Cardiac septum (tissue), 1 donor: ENCODE measurements around the gene GVQW3. TPM values are rescaled to one million over a fixed set of nuclear protein-coding genes. Genes with fewer than 3 reads are reported as not detected.

Source experiments
- DNase-seq: peaks from one replicate; pipeline ENCODE4 v3.0.0-alpha.2; 2020; ENCODE audit warnings: low spot score
- intact Hi-C: fragments of 100-400 bp; cut with DNase I; formaldehyde crosslinking; loops from one replicate; pipeline ENCODE4 v1.14.0; 2022
- long read RNA-seq: library from polyadenylated mRNA; unstranded; transcript quantifications from one replicate; pipeline ENCODE4 v2.0.0, GENCODE V29; 2021
- total RNA-seq: library from RNA; stranded (reverse); fragmentation: NEBNext Ultra II Directional; extraction: Animal tissue kit (Norgen Biotek cat#: 25700); gene quantifications from one replicate; pipeline ENCODE4 v1.2.1, GENCODE V29; 2021
- donor health status: DM: no; HTN: no; CAD: no.

The GVQW3 gene
- total RNA-seq: 0.97 TPM
- long read RNA-seq, partial matches to known transcripts: 1 of 1 reads
- long read RNA-seq, other reads (novel, unspliced or antisense): 0 of 1 reads

DNA sequence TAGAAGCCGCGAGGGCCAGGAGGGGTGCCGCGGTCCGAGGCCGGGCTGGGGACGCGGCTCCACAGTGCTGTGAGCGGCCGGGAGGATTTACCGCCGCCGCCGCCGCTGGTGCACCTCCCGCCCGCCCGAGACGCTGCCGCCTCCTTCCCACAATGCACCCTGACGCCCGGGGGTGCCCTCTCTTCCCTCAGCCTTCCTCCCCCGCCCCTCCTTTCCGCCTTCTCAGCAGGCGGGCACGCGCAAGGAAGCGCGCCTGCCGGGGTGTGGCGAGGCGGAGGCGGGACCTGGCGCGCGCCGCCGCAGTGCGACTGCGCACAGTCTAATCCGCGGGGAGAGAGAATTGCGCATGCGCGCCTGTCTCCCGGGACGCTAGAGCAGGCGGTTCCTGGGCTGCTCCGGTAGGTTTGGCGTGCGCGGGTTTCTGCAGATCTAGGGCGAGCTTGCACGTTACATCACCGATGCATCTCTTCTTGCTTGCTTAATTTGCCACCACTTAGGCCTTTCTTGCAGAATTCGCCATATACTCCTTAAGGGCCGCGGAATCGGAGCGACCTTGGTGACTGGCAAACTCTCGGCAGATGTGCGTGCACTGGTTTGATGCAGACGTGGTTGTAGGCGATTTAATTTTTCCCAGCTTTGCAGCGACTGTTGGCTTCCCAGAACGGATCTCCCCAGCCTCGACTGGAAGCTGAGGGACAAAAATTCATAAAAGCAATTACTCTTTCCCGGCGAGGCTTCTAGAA lies at the start of gene GVQW3, which contains the start of gene THAP12:
Gene GVQW3 (plus strand): TSS at position 347 of the 743 bp plus-strand sequence. CDS start 506 bp downstream, outside the sequence.
Gene THAP12 (minus strand): TSS at position 156 of the 743 bp plus-strand sequence. CDS start 296 bp downstream, outside the sequence.
- intact Hi-C loops: loop anchor here (1.0 to 5.0 kb wide), 3 partner anchors 63 to 174 kb away; partner anchors contain the start of gene WNT11
- DNase-seq: peak; percentile 99

DNA sequence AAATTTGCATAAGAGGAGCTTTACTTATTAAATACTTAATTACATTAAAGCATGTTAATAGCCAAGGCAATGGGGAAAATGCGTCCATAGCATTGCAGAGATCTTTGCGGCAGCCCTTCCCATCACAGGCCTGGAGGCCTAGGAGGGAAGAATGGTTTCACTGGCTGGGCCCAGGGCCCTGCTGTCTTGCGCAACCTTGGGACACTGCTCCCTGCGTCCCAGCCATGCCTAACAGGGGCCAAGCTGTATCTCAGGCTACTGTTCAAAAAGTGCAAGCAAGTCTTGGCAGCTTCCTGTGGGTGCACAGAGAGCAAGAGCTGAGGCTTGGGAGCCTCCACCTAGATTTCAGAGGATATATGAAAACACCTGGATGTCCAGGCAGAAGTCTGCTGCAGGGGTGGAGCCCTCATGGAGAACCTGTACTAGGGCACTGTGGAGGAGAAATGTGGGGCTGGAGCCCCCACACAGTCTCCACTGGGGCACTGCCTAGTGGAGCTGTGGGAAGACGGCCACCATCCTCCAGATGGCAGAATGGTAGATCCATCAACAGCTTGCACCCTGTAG lies 46.2 kb upstream of the GVQW3 start:
- intact Hi-C loops: no loop called here
- DNase-seq: no peak

DNA sequence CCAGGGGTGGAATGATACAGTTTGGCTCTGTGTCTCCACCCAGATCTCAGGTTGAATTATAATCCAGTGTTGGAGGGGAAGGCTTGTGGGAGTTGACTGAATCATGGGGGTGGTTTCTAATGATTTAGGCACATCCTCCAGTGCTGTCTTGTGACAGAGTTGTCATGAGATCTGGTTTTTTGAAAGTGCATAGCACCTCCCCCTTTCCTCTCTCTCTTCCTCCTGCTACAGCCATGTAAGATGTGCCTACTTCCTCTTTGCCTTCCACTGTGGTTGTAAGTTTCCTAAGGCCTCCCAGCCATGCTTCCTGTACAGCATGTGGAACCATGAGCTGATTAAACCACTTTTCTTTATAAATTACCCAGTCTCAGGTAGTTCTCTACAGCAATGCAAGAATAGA lies 45.3 kb upstream of the GVQW3 start:
- intact Hi-C loops: no loop called here
- DNase-seq: no peak

GRCh38 chr11:76336597-76336996 lies 44.5 kb upstream of the GVQW3 start:
- DNase-seq: no peak
- intact Hi-C loops: no loop called here

DNA sequence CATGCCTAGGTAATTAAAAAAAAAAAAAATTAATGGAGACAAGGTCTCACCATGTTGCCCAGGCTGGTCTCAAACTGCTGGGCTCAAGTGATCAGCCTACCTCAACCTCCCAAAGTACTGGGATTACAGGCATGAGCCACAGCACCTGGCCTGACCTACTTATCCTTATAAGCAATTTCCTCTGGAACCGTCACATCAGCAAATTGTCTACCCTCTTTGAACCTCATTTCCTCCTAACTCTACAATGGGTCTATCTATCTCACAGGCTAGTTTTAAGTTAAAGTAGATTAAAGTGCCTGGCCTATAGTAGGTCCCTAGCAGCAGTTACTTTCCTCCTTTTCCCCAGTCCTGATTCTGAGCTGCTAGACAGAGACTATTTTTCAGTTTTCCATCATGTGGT lies 43.7 kb upstream of the GVQW3 start:
- intact Hi-C loops: no loop called here
- DNase-seq: no peak

DNA sequence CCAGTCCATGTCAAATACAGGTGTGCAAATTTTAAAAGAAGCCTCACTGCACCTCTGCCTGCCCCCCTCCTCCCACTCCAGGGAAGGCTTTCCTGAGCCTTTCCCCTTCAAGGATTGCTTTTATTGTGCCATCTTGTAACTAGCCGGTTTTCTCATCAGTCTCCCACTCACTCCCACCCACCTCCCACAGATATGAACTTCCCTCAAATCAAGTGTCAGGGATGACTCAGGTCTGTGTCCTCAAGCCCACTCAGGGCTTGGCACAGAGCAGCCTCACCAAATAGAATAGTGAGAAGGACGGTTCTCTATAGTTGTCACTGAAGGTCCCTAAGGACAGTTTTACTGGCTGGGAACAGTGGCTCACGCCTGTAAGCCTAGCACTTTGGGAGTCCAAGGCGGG lies 43.2 kb upstream of the GVQW3 start:
- intact Hi-C loops: no loop called here
- no peak for DNase-seq

- DNase-seq: peak; percentile 80
- intact Hi-C loops: no loop called here
Observed at GRCh38 chr11:76339221-76339620, 41.9 kb upstream of the GVQW3 start.

DNA sequence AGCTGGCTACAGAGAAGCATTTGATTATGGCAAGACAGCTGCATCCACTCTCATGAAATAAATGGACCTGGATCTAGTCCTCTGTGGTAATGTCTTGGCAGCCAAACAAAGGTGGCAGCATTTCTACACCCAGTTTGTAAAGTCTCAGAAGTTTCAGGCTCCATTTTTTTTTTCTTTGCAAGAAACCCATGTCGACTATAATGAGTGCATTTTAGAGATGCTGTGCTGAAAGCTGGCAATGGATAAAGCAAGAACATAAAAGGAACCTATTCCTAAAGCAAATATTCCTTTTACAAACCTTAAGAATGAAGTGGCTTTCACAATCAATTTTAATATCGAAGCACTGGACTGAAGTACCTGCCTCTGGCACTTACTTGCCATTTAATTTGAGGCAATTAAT lies 33.7 kb upstream of the GVQW3 start:
- no peak for DNase-seq
- intact Hi-C loops: no loop called here

DNA sequence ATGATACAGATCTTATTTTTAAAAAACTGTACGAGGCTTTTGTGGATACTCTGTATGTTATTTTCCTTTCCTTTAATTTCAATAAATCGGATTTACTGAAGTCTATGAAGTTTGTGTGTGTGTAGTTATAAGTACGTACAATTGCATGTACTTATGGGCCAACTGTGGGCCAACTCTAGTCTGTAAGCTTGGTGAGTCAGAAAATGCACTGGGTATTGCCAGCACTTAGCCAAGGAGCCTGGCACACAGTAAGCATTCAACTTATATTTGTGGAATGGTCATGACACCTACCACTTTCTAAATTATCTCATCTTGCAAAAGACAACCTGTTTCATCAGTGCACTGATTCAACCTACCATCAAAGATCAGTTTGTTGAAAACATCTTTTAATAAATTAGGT lies 32.8 kb upstream of the GVQW3 start:
- DNase-seq: no peak
- intact Hi-C loops: no loop called here

GRCh38 chr11:76355172-76355571 lies 26.0 kb upstream of the GVQW3 start:
- intact Hi-C loops: no loop called here
- no peak for DNase-seq

DNA sequence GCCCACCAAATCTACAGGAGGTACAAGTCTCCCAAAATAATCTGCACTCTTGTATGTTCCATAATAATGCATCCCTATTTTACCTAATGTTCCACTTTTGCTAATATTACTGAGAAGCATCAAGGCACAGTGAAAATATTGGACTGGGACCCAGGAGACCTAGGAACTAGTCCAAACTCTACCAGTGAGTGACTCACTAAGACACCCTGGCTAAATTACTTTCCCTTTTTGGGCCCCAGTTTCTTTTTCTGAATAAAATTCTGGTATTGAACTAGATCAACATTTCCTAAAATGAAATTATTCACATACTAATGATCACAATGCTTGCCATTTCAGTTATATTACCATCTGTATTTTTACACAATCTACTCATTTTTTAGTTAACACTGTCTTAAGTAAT lies 19.7 kb upstream of the GVQW3 start:
- intact Hi-C loops: no loop called here

DNA sequence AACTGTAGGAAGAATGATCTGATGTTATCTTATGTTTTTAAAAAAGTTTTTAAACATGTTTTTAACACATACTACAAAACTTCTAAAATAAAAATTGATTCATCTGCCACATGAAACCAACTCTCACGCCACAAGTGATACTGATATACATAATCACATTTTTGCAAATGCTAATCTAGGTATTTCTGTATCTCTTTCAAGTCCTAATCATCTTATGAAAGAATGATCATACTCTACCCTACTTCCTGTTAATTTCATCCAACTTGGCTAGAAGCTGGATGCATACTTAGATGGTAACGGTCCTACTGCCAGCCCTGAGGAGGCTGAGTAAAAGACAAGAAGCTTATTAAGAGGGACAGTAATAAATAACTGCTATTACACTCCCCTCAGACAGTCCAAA lies 19.3 kb upstream of the GVQW3 start:
- DNase-seq: no peak
- intact Hi-C loops: no loop called here

More for the DNA sequence above, 19.7 kb upstream of the GVQW3 start:
- DNase-seq: no peak

GRCh38 chr11:76362716-76363115 lies 18.4 kb upstream of the GVQW3 start:
- no peak for DNase-seq
- intact Hi-C loops: no loop called here

DNA sequence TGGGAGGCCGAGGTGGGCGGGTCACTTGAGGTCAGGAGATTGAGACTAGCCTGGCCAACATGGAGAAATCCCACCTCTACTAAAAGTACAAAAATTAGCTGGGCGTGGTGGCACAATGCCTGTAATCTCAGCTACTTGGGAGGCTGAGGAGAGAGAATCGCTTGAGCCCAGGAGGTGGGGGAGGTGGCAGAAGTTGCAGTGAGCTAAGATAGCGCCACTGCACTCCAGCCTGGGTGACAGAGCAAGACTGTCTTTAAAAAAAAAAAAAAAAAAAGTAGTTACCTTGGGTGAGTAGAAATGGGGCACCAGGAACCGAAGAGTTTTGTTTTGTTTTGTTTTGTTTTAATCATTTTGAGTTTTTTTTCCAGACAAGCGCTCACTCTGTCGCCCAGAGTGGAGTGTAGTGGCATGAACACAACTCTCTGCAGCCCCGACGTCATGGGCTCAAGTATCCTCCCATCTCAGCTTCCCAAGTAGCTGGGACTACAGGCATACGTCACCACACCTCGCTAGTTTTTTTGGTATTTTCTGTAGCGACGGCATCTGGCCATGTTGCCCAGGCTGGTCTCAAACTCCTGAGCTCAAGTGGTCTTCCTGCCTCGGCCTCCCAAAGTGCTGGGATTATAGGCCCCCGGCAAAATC lies 16.0 kb upstream of the GVQW3 start:
- no peak for DNase-seq
- intact Hi-C loops: no loop called here

DNA sequence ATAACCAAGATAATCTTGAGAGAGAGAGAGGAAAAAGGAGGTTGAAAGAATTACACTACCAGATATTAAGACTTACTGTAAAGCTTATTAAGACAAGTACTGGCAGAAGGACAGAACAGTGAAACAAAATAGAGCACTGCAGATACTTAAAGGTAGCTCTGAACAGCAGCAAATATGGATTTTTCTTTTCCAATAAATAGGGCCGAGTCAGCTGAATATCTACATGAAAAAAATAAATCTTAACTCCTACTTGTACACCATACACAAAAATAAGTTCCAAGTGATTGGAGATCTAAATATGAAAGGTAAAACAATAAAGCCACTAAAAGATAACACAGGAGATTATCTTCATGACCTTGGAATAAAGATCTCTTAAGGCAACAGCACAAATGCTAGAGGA lies 12.6 kb upstream of the GVQW3 start:
- DNase-seq: no peak
- intact Hi-C loops: no loop called here

- DNase-seq: no peak
- intact Hi-C loops: no loop called here
Observed at GRCh38 chr11:76369406-76369805, 11.7 kb upstream of the GVQW3 start.

DNA sequence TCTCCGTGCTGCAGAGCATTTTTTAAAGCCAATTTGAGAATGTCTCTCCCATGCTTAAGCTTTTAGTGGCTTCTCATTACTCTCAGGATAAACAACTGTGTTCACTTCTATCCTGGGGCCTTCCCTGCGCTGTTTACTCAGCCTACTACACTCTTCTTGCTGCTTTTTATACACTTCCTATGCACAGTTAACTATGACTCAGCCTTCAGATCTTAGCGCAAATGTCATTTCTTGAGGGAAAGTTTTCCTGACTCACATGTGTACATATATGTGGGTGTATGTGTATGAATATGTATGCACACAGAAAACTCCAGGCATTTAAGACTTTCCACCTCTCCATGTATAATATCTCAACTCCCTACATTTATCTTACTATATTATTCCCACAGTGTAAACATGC lies 10.0 kb upstream of the GVQW3 start:
- intact Hi-C loops: no loop called here
- no peak for DNase-seq

DNA sequence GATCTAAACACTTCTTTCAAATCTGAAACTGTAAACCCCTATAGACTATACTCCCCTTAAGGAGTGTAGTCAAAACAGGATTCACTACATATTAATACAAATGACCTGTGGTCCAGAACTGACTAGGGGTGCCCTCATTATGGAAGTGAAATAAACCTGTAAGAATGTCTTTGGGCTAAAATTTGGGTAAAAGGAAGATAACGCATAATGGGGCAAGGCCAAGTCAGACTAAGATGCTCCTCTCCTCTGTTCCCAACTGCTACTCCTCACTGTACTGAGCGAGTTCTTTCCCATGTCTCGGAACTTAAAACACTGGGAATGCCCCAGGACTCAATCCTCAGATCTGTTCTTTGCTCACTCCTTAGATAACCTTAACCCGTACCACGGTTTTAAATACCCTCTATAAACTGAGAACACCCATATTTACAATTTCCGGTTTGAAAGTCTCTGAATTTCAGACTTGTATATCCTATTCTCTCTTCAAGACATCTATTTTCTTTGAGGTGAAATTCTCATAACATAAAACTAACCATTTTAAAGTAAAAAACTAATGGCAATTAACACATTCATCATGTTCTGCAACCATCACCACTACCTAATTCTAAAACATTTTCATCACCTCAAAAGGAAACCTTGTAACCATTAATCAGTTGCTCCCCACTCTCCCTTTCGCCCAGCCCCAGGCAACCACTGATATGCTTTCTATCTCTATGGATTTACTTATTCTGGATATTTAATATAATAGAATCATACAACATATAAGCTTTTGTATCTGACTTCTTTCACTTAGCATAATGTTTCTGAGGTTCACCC lies 4.2 kb upstream of the GVQW3 start:
- no peak for DNase-seq
- intact Hi-C loops: no loop called here

GRCh38 chr11:76379807-76380158 lies 1.3 kb upstream of the GVQW3 start:
- intact Hi-C loops: loop anchor here (2.0 to 5.0 kb wide), 2 partner anchors 142 to 173 kb away; partner anchors contain the start of gene WNT11
- no peak for DNase-seq
